H9 (cell line): Measurements from ENCODE around the gene ANKRD42. TPM values are rescaled to one million over a fixed set of nuclear protein-coding genes. Genes with fewer than 3 reads are reported as not detected.

Experiments
- DNase-seq: peaks from one replicate; pipeline ENCODE4 v3.0.0-alpha.2; 2017
- H2AFZ ChIP-seq: one replicate; pipeline ENCODE4 v1.6.1; 2013; ENCODE audit warnings: mild to moderate bottlenecking, low read length, control low read depth, moderate library complexity
- H2AK5ac ChIP-seq: 2 replicates; pipeline ENCODE4 v1.6.1; 2013; ENCODE audit warnings: low read length, control low read depth, mixed read lengths; ENCODE audit not compliant: insufficient read length
- H2BK120ac ChIP-seq: one replicate; pipeline ENCODE4 v1.6.1; 2013; ENCODE audit warnings: low read depth, mild to moderate bottlenecking, low read length, control low read depth, inconsistent platforms; ENCODE audit not compliant: poor library complexity, severe bottlenecking
- H2BK12ac ChIP-seq: 2 replicates; pipeline ENCODE4 v1.6.1; 2013; ENCODE audit warnings: low read length, control low read depth, mixed read lengths, low read depth; ENCODE audit not compliant: insufficient read length
- H2BK15ac ChIP-seq: 2 replicates; pipeline ENCODE4 v1.6.1; 2013; ENCODE audit warnings: low read depth, low read length, control low read depth
- H2BK20ac ChIP-seq: one replicate; pipeline ENCODE4 v1.6.1; 2013; ENCODE audit warnings: low read depth, mild to moderate bottlenecking, low read length, control low read depth, inconsistent platforms; ENCODE audit not compliant: poor library complexity, severe bottlenecking
- H2BK5ac ChIP-seq: 2 replicates; pipeline ENCODE4 v1.6.1; 2013; ENCODE audit warnings: low read length, control low read depth, mixed read lengths; ENCODE audit not compliant: insufficient read length
- H3K14ac ChIP-seq: 2 replicates; pipeline ENCODE4 v1.6.1; 2013; ENCODE audit warnings: low read length, control low read depth; ENCODE audit not compliant: insufficient read depth
- H3K18ac ChIP-seq: 2 replicates; pipeline ENCODE4 v1.6.1; 2013; ENCODE audit warnings: low read depth, mild to moderate bottlenecking, mixed read lengths, low read length, control low read depth; ENCODE audit not compliant: insufficient read length
- H3K23ac ChIP-seq: 2 replicates; pipeline ENCODE4 v1.6.1; 2013; ENCODE audit warnings: low read length, control low read depth, mixed read lengths, low read depth; ENCODE audit not compliant: insufficient read length
- H3K23me2 ChIP-seq: 2 replicates; pipeline ENCODE4 v1.6.1; 2013; ENCODE audit warnings: low read depth, mild to moderate bottlenecking, mixed read lengths, low read length, control low read depth; ENCODE audit not compliant: insufficient read length, poor library complexity, severe bottlenecking
- H3K27ac ChIP-seq: 2 replicates; pipeline ENCODE4 v1.5.1; 2013; ENCODE audit warnings: low read length, control low read depth, mixed read lengths, low read depth; ENCODE audit not compliant: insufficient read length
- H3K27me3 ChIP-seq: 2 replicates; pipeline ENCODE4 v1.6.1; 2013; ENCODE audit warnings: low read length, control low read depth, inconsistent platforms; ENCODE audit not compliant: insufficient read depth
- H3K4ac ChIP-seq: 2 replicates; pipeline ENCODE4 v1.6.1; 2013; ENCODE audit warnings: low read depth, mild to moderate bottlenecking, control low read depth, inconsistent platforms, low read length, moderate library complexity
- H3K4me1 ChIP-seq: 2 replicates; pipeline ENCODE4 v1.6.1; 2013; ENCODE audit warnings: low read length, control low read depth, inconsistent platforms; ENCODE audit not compliant: insufficient read depth
- H3K4me2 ChIP-seq: 2 replicates; pipeline ENCODE4 v1.6.1; 2013; ENCODE audit warnings: low read length, control low read depth, mixed read lengths; ENCODE audit not compliant: insufficient read length, insufficient read depth
- H3K56ac ChIP-seq: 2 replicates; pipeline ENCODE4 v1.6.1; 2013; ENCODE audit warnings: low read depth, mild to moderate bottlenecking, mixed read lengths, low read length, control low read depth; ENCODE audit not compliant: insufficient read length
- H3K79me1 ChIP-seq: 2 replicates; pipeline ENCODE4 v1.6.1; 2013; ENCODE audit warnings: low read depth, mild to moderate bottlenecking, moderate library complexity, low read length, control low read depth, inconsistent platforms; ENCODE audit not compliant: insufficient read depth, poor library complexity, severe bottlenecking
- H3K79me2 ChIP-seq: 2 replicates; pipeline ENCODE4 v1.6.1; 2013; ENCODE audit warnings: low read length, control low read depth, inconsistent platforms; ENCODE audit not compliant: insufficient read depth
- H3K9ac ChIP-seq: 2 replicates; pipeline ENCODE4 v1.6.1; 2013; ENCODE audit warnings: low read length, control low read depth, mixed read lengths; ENCODE audit not compliant: insufficient read length; ENCODE audit errors: extremely low read depth
- H3K9me3 ChIP-seq: one replicate; pipeline ENCODE4 v1.6.1; 2013; ENCODE audit warnings: low read depth, low read length, inconsistent platforms; ENCODE audit not compliant: control insufficient read depth
- H3T11ph ChIP-seq: one replicate; pipeline ENCODE4 v1.6.1; 2013; ENCODE audit warnings: mild to moderate bottlenecking, low read length, control low read depth, inconsistent platforms
- H4K20me1 ChIP-seq: one replicate; pipeline ENCODE4 v1.6.1; 2013; ENCODE audit not compliant: control insufficient read depth, insufficient read length, insufficient read depth
- H4K5ac ChIP-seq: 2 replicates; pipeline ENCODE4 v1.6.1; 2013; ENCODE audit warnings: low read depth, mild to moderate bottlenecking, mixed read lengths, low read length, control low read depth; ENCODE audit not compliant: insufficient read length
- H4K8ac ChIP-seq: replicated peaks from 2 replicates; pipeline ENCODE4 v1.6.1; 2013; ENCODE audit warnings: low read length, control low read depth, mixed read lengths, low read depth; ENCODE audit not compliant: insufficient read length
- H4K91ac ChIP-seq: 2 replicates; pipeline ENCODE4 v1.6.1; 2013; ENCODE audit warnings: low read depth, mild to moderate bottlenecking, moderate library complexity, mixed read lengths, low read length, control low read depth; ENCODE audit not compliant: insufficient read length
- H3K27ac Mint-ChIP-seq, 3 experiments: 2 replicates in 2 of 3; 3 replicates in 1 of 3; pipeline ENCODE4 v1.8.0; 2020 to 2021; ENCODE audit warnings: mixed read lengths in 3 of 3, mild to moderate bottlenecking in 1 of 3, moderate library complexity in 1 of 3
- H3K27me3 Mint-ChIP-seq: 2 replicates; pipeline ENCODE4 v1.8.0; 2021; ENCODE audit warnings: low read depth, mild to moderate bottlenecking, moderate library complexity, mixed read lengths
- H3K36me3 Mint-ChIP-seq, 3 experiments: 2 replicates in 2 of 3; 3 replicates in 1 of 3; pipeline ENCODE4 v1.8.0; 2020 to 2021; ENCODE audit warnings: low read depth in 3 of 3, mixed read lengths in 3 of 3; ENCODE audit not compliant: insufficient read depth in 1 of 3
- H3K4me1 Mint-ChIP-seq, 2 experiments: 2 replicates each; pipeline ENCODE4 v1.8.0; 2020; ENCODE audit warnings: mixed read lengths in 2 of 2
- H3K4me3 Mint-ChIP-seq, 2 experiments: 2 replicates in 1 of 2; 3 replicates in 1 of 2; pipeline ENCODE4 v1.8.0; 2020 to 2021; ENCODE audit warnings: mild to moderate bottlenecking in 2 of 2, mixed read lengths in 2 of 2, moderate library complexity in 1 of 2
- H3K9me3 Mint-ChIP-seq, 2 experiments: 2 replicates in 1 of 2; 3 replicates in 1 of 2; pipeline ENCODE4 v1.8.0; 2020; ENCODE audit warnings: mild to moderate bottlenecking in 2 of 2, mixed read lengths in 2 of 2, moderate library complexity in 1 of 2
- CTCF ChIP-seq: fragments of 200-600 bp; sonication (generic); conservative IDR thresholded peaks from 3 replicates; pipeline ENCODE4 v1.8.0; 2021; ENCODE audit warnings: antibody characterized with exemption, mild to moderate bottlenecking
- WGBS: extraction: QIAGEN DNeasy Blood & Tissue Kit; methylation state at CpG from one replicate; pipeline ENCODE4 v1.1.7; 2013; ENCODE audit warnings: missing lambda C conversion rate, low lambda C conversion rate, mixed read lengths; ENCODE audit not compliant: insufficient read length; ENCODE audit errors: extremely low coverage; 5-methylcytosine and 5-hydroxymethylcytosine counted together
- total RNA-seq: library from RNA; stranded (reverse); gene quantifications from 2 replicates; pipeline ENCODE4 v1.2.1, GENCODE V29; 2021

The ANKRD42 gene
- total RNA-seq, 1 experiment from 2014 or later, result 4.9 TPM

- Mint-ChIP-seq H3K9me3 (no peaks in the 10 kb centered on the region; a peak in 1 of 5 replicates), H3K4me1 (peaks cover 15 to 19% of the 10 kb centered on the region in 2 experiments), H3K4me3 (no peak overlapping the region; a peak in 1 of 5 replicates), H3K27me3 (no peaks in the 10 kb centered on the region), H3K36me3 (peaks cover 54 to 84% (median 84%) of the 10 kb centered on the region in 3 experiments), H3K27ac (no peak overlapping the region)
- no peak overlapping the region for H3K14ac ChIP-seq
- no peak overlapping the region for H2BK15ac ChIP-seq
- no peak overlapping the region for H2AFZ ChIP-seq
- H4K20me1 ChIP-seq, result no peaks in the 10 kb centered on the region
- H3K9ac ChIP-seq, result no peak overlapping the region
- no peak overlapping the region for H2BK12ac ChIP-seq
- WGBS, result no CpG with 5 or more reads among the region's 5 CpGs
- no peak overlapping the region for H4K91ac ChIP-seq
- no peak for TF ChIP-seq CTCF
- H3K4me1 ChIP-seq, result no peaks in the 10 kb centered on the region
- H3K56ac ChIP-seq, result no peak overlapping the region
- no peak overlapping the region for H2BK20ac ChIP-seq
- H4K5ac ChIP-seq, result no peak overlapping the region
- H3K23me2 ChIP-seq, result no peaks in the 10 kb centered on the region
- H3K4me2 ChIP-seq, result no peak overlapping the region
- no peak overlapping the region for H3K18ac ChIP-seq
- no peak overlapping the region for H3T11ph ChIP-seq
- H3K79me2 ChIP-seq, result peaks cover 14% of the 10 kb centered on the region; the same call in 1 of the 2 replicates
- H3K4ac ChIP-seq, result no peak overlapping the region
- no peaks in the 10 kb centered on the region for H3K9me3 ChIP-seq
- no peak overlapping the region for H3K27ac ChIP-seq
- peaks cover 4% of the 10 kb centered on the region for H3K79me1 ChIP-seq
- no peak for DNase-seq
- H2BK5ac ChIP-seq, result no peak overlapping the region
- no peak overlapping the region for H2BK120ac ChIP-seq
- H3K27me3 ChIP-seq, result no peaks in the 10 kb centered on the region
- H3K23ac ChIP-seq, result no peak overlapping the region
- no peak overlapping the region for H4K8ac ChIP-seq
- no peak overlapping the region for H2AK5ac ChIP-seq
Measured at GRCh38 chr11:83168756-83169155, 24.8 kb upstream of the ANKRD42 start.
